ENCODE data around the gene PSME1. TPM values are rescaled to one million over a fixed set of nuclear protein-coding genes. Genes with fewer than 3 reads are reported as not detected.

PSME1 gene
- polyA plus RNA-seq, 1 donor (not counting 4 experiments of a cell fraction or from before 2014, with no cell fraction given) = 75.1 TPM

DNA sequence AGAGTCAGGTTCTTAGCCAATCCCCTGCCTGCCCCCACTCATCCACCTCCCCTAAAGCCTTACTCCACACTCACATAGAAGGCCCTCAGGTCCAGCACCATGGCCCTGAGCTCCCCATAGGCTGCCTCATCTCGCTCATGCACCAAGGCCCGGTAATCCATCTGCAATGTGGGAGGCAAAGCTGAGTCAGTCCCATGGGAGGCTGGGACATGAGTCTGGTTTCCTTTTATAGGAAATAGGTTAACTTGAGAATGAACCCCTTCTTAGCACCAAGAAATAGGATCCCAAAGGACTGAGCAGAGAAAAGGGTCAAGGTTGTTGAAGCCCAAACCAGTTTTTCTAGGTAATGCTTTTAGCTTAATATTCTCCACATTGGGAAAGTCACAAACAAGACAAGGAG is 7.5 kb downstream of the PSME1 start:
- Histone ChIP-seq H3K4me2 (ENCODE audit: control insufficient read depth, extremely low read depth, insufficient read depth, low read depth, low read length) (no peak overlapping the region), H3K36me3 (ENCODE audit: control insufficient read depth in 2 of 2, extremely low read depth in 1 of 2, insufficient read depth in 2 of 2, low read length in 2 of 2) (peaks cover 10 to 21% of the 10 kb centered on the region in 2 experiments), H3K27ac (ENCODE audit: control insufficient read depth, insufficient read depth, low read length) (no peak overlapping the region), H4K20me1 (ENCODE audit: control insufficient read depth, extremely low read depth, insufficient read depth, low read length) (no peaks in the 10 kb centered on the region), H3K9me1 (ENCODE audit: control insufficient read depth, extremely low read depth, insufficient read depth, low read length) (peaks cover 4% of the 10 kb centered on the region), H3K27me3 (ENCODE audit: control insufficient read depth, extremely low read depth, insufficient read depth, low read length) (no peaks in the 10 kb centered on the region), H3K9ac (ENCODE audit: control insufficient read depth, extremely low read depth, insufficient read depth, low read length) (no peak overlapping the region), H3K4me3 (ENCODE audit: control insufficient read depth in 2 of 3, extremely low read depth in 1 of 3, insufficient read depth in 2 of 3, low read depth in 1 of 3, low read length in 3 of 3) (no peak overlapping the region), H2AFZ (ENCODE audit: control insufficient read depth, low read length) (no peak overlapping the region), H3K4me1 (ENCODE audit: control insufficient read depth, extremely low read depth, insufficient read depth, low read length) (peaks cover 29% of the 10 kb centered on the region), H3K79me2 (ENCODE audit: control insufficient read depth, insufficient read depth, low read length) (peaks cover 57% of the 10 kb centered on the region), H3K9me3 (ENCODE audit: control insufficient read depth, low read depth, low read length) (no peaks in the 10 kb centered on the region)
- no peak for TF ChIP-seq EZH2 (IDR thresholded peaks at IDR 0.05; ENCODE audit: low read length)
- TF ChIP-seq, protein P1, sequence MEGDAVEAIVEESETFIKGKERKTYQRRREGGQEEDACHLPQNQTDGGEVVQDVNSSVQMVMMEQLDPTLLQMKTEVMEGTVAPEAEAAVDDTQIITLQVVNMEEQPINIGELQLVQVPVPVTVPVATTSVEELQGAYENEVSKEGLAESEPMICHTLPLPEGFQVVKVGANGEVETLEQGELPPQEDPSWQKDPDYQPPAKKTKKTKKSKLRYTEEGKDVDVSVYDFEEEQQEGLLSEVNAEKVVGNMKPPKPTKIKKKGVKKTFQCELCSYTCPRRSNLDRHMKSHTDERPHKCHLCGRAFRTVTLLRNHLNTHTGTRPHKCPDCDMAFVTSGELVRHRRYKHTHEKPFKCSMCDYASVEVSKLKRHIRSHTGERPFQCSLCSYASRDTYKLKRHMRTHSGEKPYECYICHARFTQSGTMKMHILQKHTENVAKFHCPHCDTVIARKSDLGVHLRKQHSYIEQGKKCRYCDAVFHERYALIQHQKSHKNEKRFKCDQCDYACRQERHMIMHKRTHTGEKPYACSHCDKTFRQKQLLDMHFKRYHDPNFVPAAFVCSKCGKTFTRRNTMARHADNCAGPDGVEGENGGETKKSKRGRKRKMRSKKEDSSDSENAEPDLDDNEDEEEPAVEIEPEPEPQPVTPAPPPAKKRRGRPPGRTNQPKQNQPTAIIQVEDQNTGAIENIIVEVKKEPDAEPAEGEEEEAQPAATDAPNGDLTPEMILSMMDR (optimal IDR thresholded peaks at IDR 0.05 in 1 of 3, IDR thresholded peaks at IDR 0.05 in 1 of 3, conservative IDR thresholded peaks at IDR 0.05 in 1 of 3; ENCODE audit: extremely low read depth in 1 of 3, insufficient read depth in 2 of 3, low read length in 3 of 3) = no peak
- DNase-seq (ENCODE audit: low read depth, low spot score) = no peak
- dilution Hi-C loops (cut with MboI; ENCODE audit: extremely low pct_ligation_motif_present, low sequenced_read_pairs) = no loop called here
- no peak for FAIRE-seq

DNA sequence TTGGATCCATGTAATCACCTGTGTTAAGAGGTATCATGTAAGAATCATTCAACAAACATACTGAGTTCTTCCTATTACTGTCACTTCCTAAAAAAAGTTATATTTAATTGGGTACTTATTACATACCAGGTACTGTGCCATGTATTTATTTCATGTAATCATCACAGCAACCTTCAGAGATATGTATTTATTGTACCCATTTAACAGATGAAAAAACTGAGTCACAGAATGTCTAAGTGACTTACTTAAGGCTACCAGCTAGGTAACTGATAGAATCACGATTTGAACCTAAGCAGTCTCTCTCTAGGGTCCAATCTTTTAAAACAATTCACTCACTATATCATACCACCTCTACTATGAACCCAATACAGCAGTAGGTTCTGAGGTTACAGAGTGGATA is 8.5 kb downstream of the PSME1 start:
- dilution Hi-C loops (cut with MboI; ENCODE audit: extremely low pct_ligation_motif_present, low sequenced_read_pairs) = no loop called here
- peaks cover 11 to 21% of the 10 kb centered on the region in 2 experiments for H3K36me3 ChIP-seq (ENCODE audit: control insufficient read depth in 2 of 2, extremely low read depth in 1 of 2, insufficient read depth in 2 of 2, low read length in 2 of 2)
- peaks cover 2% of the 10 kb centered on the region for H3K9me1 ChIP-seq (ENCODE audit: control insufficient read depth, extremely low read depth, insufficient read depth, low read length)
- H3K4me1 ChIP-seq (ENCODE audit: control insufficient read depth, extremely low read depth, insufficient read depth, low read length) = peaks cover 32% of the 10 kb centered on the region
- H3K4me2 ChIP-seq (ENCODE audit: control insufficient read depth, extremely low read depth, insufficient read depth, low read depth, low read length) = no peak overlapping the region
- H2AFZ ChIP-seq (ENCODE audit: control insufficient read depth, low read length) = no peak overlapping the region
- H3K79me2 ChIP-seq (ENCODE audit: control insufficient read depth, insufficient read depth, low read length) = peaks cover 56% of the 10 kb centered on the region
- H3K27ac ChIP-seq (ENCODE audit: control insufficient read depth, insufficient read depth, low read length) = no peak overlapping the region
- no peaks in the 10 kb centered on the region for H3K9me3 ChIP-seq (ENCODE audit: control insufficient read depth, low read depth, low read length)
- no peaks in the 10 kb centered on the region for H4K20me1 ChIP-seq (ENCODE audit: control insufficient read depth, extremely low read depth, insufficient read depth, low read length)
- no peak for DNase-seq (ENCODE audit: low read depth, low spot score)
- H3K9ac ChIP-seq (ENCODE audit: control insufficient read depth, extremely low read depth, insufficient read depth, low read length) = no peak overlapping the region
- no peak overlapping the region for H3K4me3 ChIP-seq (ENCODE audit: control insufficient read depth in 2 of 3, extremely low read depth in 1 of 3, insufficient read depth in 2 of 3, low read depth in 1 of 3, low read length in 3 of 3)
- TF ChIP-seq EZH2 (IDR thresholded peaks at IDR 0.05; ENCODE audit: low read length) = no peak
- TF ChIP-seq, protein P1 (optimal IDR thresholded peaks at IDR 0.05 in 1 of 3, IDR thresholded peaks at IDR 0.05 in 1 of 3, conservative IDR thresholded peaks at IDR 0.05 in 1 of 3; ENCODE audit: extremely low read depth in 1 of 3, insufficient read depth in 2 of 3, low read length in 3 of 3) = no peak
- no peak for FAIRE-seq
- H3K27me3 ChIP-seq (ENCODE audit: control insufficient read depth, extremely low read depth, insufficient read depth, low read length) = no peaks in the 10 kb centered on the region

Measured in keratinocyte (primary cell).